ENCODE results near the gene EIF4B. TPM values are rescaled to one million over a fixed set of nuclear protein-coding genes. Genes with fewer than 3 reads are reported as not detected.

Gene EIF4B
- total RNA-seq, 2 donors from 2014 or later: 279 to 338 TPM

DNA sequence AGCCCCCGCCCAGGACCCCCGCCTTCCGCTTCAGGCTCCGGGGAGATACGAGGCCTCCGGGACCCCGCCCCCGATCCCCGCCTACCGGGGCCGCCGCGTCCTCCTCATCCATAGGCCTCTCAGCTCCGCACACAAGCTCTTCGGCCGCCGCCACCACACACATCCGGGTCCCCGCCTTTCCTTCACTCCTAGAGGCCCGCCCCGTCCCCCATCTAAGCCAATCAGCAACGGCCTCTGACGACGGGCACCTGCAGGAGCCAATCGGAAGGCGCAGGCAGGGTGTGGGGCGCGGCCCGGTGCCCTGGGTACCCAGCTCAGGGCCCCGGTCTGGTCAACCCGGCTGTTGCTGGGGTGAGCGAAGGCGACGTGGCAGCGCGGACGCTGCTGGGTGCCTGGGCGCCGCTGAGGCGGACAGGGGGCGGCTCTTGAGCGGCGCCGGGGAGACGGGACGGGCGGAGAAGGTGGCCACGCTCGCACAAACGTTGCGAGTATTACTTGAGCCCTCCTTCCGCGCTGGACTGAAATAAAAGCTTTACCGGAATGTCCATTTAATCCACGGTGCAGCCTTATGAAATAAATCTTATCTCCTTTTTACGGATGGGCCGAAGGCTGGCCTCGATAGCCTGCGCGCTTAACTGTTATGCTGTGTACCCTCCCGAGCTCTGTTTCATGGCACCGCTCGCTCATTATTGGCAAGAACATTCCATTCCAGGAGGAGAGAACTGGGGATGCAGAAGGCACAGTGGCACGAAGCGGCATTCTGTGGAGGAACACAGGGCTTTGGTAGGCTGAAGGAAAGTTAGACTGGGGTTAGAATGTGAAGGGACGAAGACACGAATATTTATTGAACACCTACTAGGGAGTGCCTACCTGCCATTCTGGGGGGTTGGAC lies 73.2 kb downstream of the EIF4B start, which contains the start of gene SPRYD3:
Gene SPRYD3, minus strand, starts transcription at position 165 of the 892 bp plus-strand sequence. Its CDS starts 57 bp downstream, at position 108.
- Histone ChIP-seq H3K27me3 (replicated peaks; ENCODE audit: insufficient read depth) (no peaks in the 10 kb centered on the region), H3K4me3 (peak within 1 kb of the TSS; percentile 86), H3K4me1 (ENCODE audit: control insufficient read depth in 1 of 2, low read depth in 2 of 2) (peaks cover 21 to 42% of the 10 kb centered on the region in 2 donors), H3K27ac (peak within 1 kb of the TSS; percentile 89 to 92), H3K9me3 (no peaks in the 10 kb centered on the region), H3K36me3 (peaks cover 26% of the 10 kb centered on the region)
- ATAC-seq (ENCODE audit: insufficient number of reproducible peaks, low FRiP score, low read depth) (peak; percentile 97), DNase-seq (ENCODE audit: low spot score) (peak; percentile 97)
- no peak for TF ChIP-seq CTCF (IDR thresholded peaks at IDR 0.05)

GRCh38 chr12:53082637-53083175 lies 76.5 kb downstream of the EIF4B start:
- Histone ChIP-seq H3K4me1 (ENCODE audit: control insufficient read depth in 1 of 2, low read depth in 2 of 2) (peaks cover 13 to 23% of the 10 kb centered on the region in 2 donors), H3K9me3 (no peaks in the 10 kb centered on the region), H3K36me3 (no peaks in the 10 kb centered on the region), H3K27me3 (replicated peaks; ENCODE audit: insufficient read depth) (no peaks in the 10 kb centered on the region), H3K4me3 (no peak overlapping the region), H3K27ac (no peak overlapping the region)
- no peak for TF ChIP-seq CTCF (IDR thresholded peaks at IDR 0.05)
- DNase-seq (ENCODE audit: low spot score) (no peak), ATAC-seq (ENCODE audit: insufficient number of reproducible peaks, low FRiP score, low read depth) (no peak)

GRCh38 chr12:53086361-53086760 lies 80.1 kb downstream of the EIF4B start:
- Histone ChIP-seq H3K27me3 (replicated peaks; ENCODE audit: insufficient read depth) (no peaks in the 10 kb centered on the region), H3K27ac (no peak overlapping the region), H3K9me3 (no peaks in the 10 kb centered on the region), H3K36me3 (no peaks in the 10 kb centered on the region), H3K4me3 (no peak overlapping the region), H3K4me1 (ENCODE audit: control insufficient read depth in 1 of 2, low read depth in 2 of 2) (no peaks in the 10 kb centered on the region)
- DNase-seq (ENCODE audit: low spot score) (no peak), ATAC-seq (ENCODE audit: insufficient number of reproducible peaks, low FRiP score, low read depth) (no peak)
- no peak for TF ChIP-seq CTCF (IDR thresholded peaks at IDR 0.05)

DNA sequence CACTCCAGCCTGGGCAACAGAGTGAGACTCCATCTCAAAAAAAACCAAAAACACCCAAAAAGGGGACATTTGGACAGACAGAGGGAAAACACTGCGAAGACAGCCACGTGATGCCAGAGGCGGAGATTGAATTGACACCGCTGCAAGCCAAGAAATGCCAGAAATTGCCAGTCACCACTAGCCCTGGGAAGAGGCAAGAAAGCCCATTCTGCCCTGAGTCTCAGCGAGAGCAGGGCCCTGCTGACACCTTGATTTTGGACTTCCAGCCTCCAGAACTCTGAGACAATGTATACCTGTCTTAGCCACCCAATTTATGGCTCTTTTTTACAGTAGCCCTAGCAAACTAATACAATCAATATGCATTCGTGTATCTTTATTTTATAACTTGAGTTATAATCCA lies 83.8 kb downstream of the EIF4B start:
- Histone ChIP-seq H3K27me3 (replicated peaks; ENCODE audit: insufficient read depth) (no peaks in the 10 kb centered on the region), H3K9me3 (no peaks in the 10 kb centered on the region), H3K4me1 (ENCODE audit: control insufficient read depth in 1 of 2, low read depth in 2 of 2) (peaks cover 0 to 6% of the 10 kb centered on the region in 2 donors), H3K36me3 (no peaks in the 10 kb centered on the region), H3K27ac (no peak overlapping the region), H3K4me3 (no peak overlapping the region)
- TF ChIP-seq CTCF (IDR thresholded peaks at IDR 0.05): no peak
- ATAC-seq (ENCODE audit: insufficient number of reproducible peaks, low FRiP score, low read depth): no peak
- no peak for DNase-seq (ENCODE audit: low spot score)

DNA sequence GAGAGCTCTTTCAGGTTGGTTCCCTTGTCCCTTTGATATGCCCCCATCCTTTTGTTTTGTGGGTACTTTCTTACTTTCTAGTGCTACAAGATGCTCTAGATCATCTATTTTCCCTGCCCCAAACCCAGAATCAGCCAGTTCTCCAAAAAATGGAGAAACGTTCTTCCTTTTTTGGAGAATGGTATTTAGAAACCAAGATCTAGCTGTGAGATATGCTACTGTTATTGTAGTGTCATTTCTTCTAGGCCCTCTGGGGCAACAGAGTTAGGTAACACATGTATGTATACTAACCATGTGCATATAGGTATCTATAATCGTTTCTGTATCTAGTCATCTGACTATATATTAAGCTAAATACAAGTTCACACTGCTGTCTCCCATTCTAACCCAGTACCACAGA lies 84.3 kb downstream of the EIF4B start:
- TF ChIP-seq CTCF (IDR thresholded peaks at IDR 0.05): no peak
- Histone ChIP-seq H3K9me3 (no peaks in the 10 kb centered on the region), H3K4me1 (ENCODE audit: control insufficient read depth in 1 of 2, low read depth in 2 of 2) (peaks cover 0 to 6% of the 10 kb centered on the region in 2 donors), H3K27me3 (replicated peaks; ENCODE audit: insufficient read depth) (no peaks in the 10 kb centered on the region), H3K27ac (no peak overlapping the region), H3K4me3 (no peak overlapping the region), H3K36me3 (no peaks in the 10 kb centered on the region)
- DNase-seq (ENCODE audit: low spot score): no peak
- no peak for ATAC-seq (ENCODE audit: insufficient number of reproducible peaks, low FRiP score, low read depth)
